NCI-H2196 (cell line): ENCODE results near the gene ZNF468.
"Not testable (repeated sequence)": the region's sequence is repeated elsewhere in the genome, so short reads cannot be mapped to it uniquely, and the experiment has no call there.

Source experiments
- DNase-seq: peaks from one replicate; lab custom pipeline; 2025; ENCODE audit not compliant: unreplicated experiment; lab: John Stamatoyannopoulos, UW

ZNF468 gene

DNA sequence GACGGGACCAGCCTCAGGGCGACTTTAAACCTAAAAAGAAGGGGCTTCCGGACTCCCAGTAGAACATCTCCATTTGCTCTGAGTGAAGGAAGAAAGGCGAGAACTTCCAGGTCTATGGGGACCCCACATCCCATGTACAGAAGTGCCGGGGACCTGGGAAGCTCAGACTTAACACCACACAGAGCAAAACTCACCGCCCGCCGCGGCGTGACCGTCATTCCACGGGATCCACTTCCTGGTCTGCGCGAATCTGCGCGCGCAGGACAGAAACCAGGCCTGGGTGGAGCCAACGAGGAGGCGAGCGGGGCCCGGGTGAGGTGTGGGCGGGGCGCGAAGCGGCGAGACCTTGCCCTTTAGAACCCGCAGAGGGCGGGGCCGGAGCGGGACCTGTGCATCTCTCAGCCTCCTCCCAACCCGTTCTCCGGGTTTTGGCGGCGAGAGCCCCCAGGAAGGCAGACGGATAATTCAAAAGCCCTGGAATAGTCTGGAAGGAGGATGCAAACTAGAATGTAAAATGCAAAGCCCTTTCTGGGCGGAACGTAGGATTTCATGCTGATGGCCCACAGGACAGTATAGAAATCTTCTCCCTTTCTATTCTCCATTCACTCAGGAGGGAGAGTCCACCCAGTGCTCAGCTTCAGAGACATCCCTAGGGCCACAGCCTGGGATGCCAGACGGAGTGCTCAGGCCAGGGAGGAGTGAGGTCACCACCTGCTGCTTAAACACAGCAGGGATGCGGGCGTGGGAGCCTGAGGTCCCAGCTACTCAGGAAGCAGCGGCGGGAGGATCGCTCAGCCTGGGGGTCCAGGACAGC, at the start of gene ZNF468:
Gene ZNF468, minus strand, starts transcription at position 242 of the 814 bp plus-strand sequence. CDS start 3,347 bp downstream, outside the sequence.
- peak; percentile 58 for DNase-seq

- DNase-seq, result not testable (repeated sequence)
Observed at GRCh38 chr19:52904052-52904780, 46.8 kb upstream of the ZNF468 start.

GRCh38 chr19:52901842-52902241, 44.4 kb upstream of the ZNF468 start:
- no peak for DNase-seq

- DNase-seq, result not testable (repeated sequence)
Observed at GRCh38 chr19:52898596-52898995, 41.2 kb upstream of the ZNF468 start.

GRCh38 chr19:52898101-52898500, 40.7 kb upstream of the ZNF468 start:
- no peak for DNase-seq

- DNase-seq, result peak; percentile 86
Observed at GRCh38 chr19:52897138-52897935, 39.9 kb upstream of the ZNF468 start, which contains the start of gene ZNF320. ZNF320 (minus strand) TSS chr19:52897635; CDS start chr19:52890255, 7,380 bp downstream.

- DNase-seq, result peak; percentile 43
Observed at GRCh38 chr19:52896431-52897137, 39.2 kb upstream of the ZNF468 start.

DNA sequence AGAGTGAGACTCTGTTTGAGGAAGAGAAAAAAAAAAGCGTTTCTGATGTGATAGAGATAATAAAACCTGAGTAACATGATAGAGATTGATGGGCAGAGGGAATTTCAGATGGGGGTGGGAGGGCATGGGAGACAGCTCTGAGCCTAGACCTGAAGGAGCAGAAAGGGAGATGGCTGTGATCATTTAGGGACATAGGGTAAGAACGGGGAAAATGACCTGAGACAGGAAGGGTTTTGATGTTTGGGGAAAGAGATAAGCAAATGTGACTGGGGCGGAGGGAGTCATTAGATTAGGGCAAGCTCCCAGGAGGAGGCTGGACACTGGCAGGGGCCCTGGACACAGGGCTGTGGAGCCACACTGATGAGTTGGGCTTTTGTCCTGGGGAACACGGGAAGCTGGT, 33.9 kb upstream of the ZNF468 start:
- DNase-seq, result no peak

DNA sequence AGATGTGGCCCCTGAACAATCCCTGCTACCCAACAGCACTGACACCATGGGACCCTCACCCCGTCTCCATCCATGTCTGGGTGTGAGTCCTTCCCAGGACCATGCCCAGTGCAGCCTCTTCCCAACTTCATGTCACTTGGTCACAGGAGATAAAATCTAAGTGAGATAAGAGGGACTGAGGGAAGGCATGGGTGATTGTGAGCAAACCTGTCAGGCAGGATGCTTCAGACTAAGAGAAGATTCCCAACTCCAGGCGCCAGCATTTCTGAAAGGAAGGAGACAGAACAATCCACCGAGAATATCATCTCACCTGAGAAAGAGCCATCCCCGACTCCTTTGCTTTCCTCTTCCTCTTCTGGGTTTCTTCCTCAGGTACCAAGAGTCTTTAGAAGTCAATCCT, 32.5 kb upstream of the ZNF468 start:
- no peak for DNase-seq

GRCh38 chr19:52889076-52889475, 31.7 kb upstream of the ZNF468 start:
- DNase-seq, result no peak

- no peak for DNase-seq
Observed at GRCh38 chr19:52880895-52881389, 23.5 kb upstream of the ZNF468 start.

GRCh38 chr19:52872996-52873395, 15.6 kb upstream of the ZNF468 start:
- DNase-seq, result not testable (repeated sequence)

GRCh38 chr19:52871466-52871865, 14.0 kb upstream of the ZNF468 start:
- DNase-seq, result no peak

DNA sequence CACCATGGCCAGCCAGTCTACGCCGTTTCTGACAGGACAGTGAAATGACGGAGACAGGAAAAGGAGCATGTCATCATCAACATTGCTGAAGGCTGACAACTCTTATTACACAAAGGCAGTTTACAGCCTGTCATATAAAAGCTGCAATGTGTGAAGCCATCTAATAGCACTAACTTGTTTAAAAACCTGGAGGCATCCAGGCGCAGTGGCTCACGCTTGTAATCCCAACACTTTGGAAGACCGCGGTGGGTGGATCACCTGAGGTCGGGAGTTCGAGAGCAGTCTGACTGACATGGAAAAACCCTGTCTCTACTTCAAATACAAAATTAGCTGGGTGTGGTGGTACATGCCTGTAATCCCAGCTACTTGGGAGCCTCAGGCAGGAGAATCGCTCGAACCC, 10.6 kb upstream of the ZNF468 start:
- not testable (repeated sequence) for DNase-seq

GRCh38 chr19:52856540-52857377, 660 bp downstream of the ZNF468 start:
- DNase-seq, result not testable (repeated sequence)

GRCh38 chr19:52847352-52847751, 10.1 kb downstream of the ZNF468 start:
- DNase-seq, result not testable (repeated sequence)

- DNase-seq, result not testable (repeated sequence)
Observed at GRCh38 chr19:52840825-52841465, 16.5 kb downstream of the ZNF468 start.

DNA sequence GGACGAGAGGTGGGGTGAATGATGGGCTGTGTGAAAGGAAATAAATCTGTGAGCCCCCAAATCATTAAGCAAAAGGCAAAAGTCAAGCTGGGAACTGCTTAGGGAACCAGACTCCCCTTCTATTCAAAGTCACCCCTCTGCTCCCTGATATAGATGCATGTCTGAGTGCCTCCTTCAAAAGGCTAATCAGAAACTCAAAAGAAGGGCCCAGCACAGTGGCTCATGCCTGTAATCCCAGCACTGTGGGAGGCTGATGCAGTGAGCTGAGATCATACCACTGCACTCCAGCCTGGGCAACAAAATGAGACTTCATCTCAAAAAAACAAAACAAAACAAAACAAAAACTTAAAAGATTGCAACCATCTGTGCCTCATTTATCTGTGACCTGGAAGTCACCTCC, 23.1 kb downstream of the ZNF468 start:
- not testable (repeated sequence) for DNase-seq

DNA sequence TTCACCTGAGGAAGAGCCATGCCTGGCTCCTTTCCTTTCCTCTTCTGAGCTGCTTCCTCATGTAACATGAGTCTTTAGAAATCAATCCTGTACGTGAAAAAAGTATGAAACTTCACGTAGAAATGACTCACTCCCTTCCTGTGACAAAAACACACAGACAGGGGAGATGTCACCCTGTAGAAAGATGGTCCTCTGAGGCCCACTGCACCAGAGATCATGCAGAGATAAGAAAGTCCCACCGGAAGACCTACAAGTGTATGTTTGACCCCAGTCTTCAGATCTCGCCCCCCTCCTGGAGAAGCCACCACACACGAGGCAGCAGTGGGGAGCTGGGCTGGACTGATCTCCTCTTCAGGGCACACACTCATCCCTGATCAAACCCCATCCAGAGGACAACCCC, 23.9 kb downstream of the ZNF468 start:
- not testable (repeated sequence) for DNase-seq
